Measurements from ENCODE around the gene ZNF419.
"Not testable (repeated sequence)": the region's sequence is repeated elsewhere in the genome, so short reads cannot be mapped to it uniquely, and the experiment has no call there.

The ZNF419 gene

GRCh38 chr19:57487477-57488298 lies at the start of gene ZNF419:
TSS of gene ZNF419 (plus strand) at chr19:57487750. CDS start at chr19:57487951, 201 bp downstream.
- peak; percentile 90 for DNase-seq (ENCODE audit: low spot score)

- no peak for DNase-seq (ENCODE audit: low spot score)
These were observed 49.6 kb upstream of the ZNF419 start for GRCh38 chr19:57437931-57438330.

GRCh38 chr19:57438925-57439324 lies 48.6 kb upstream of the ZNF419 start:
- DNase-seq (ENCODE audit: low spot score), result no peak

- DNase-seq (ENCODE audit: low spot score), result no peak
These were observed 45.4 kb upstream of the ZNF419 start for GRCh38 chr19:57441979-57442752.

GRCh38 chr19:57443121-57443696 lies 44.3 kb upstream of the ZNF419 start:
- peak; percentile 19 for DNase-seq (ENCODE audit: low spot score)

GRCh38 chr19:57452307-57452706 lies 35.2 kb upstream of the ZNF419 start:
- DNase-seq (ENCODE audit: low spot score), result no peak

- peak; percentile 84 for DNase-seq (ENCODE audit: low spot score)
These were observed 21.7 kb upstream of the ZNF419 start for GRCh38 chr19:57465680-57466381.

GRCh38 chr19:57466489-57466888 lies 21.1 kb upstream of the ZNF419 start:
- no peak for DNase-seq (ENCODE audit: low spot score)

- DNase-seq (ENCODE audit: low spot score), result no peak
These were observed 13.9 kb upstream of the ZNF419 start for GRCh38 chr19:57473646-57474045.

- peak; percentile 99 for DNase-seq (ENCODE audit: low spot score)
These were observed 10.2 kb upstream of the ZNF419 start, which contains the start of gene ZNF772 for GRCh38 chr19:57477191-57478008. TSS of gene ZNF772 (minus strand) at chr19:57477566. CDS start at chr19:57477309, 257 bp downstream.

- not testable (repeated sequence) for DNase-seq (ENCODE audit: low spot score)
These were observed 722 bp downstream of the ZNF419 start for GRCh38 chr19:57488299-57488644.

- DNase-seq (ENCODE audit: low spot score), result not testable (repeated sequence)
These were observed 11.8 kb downstream of the ZNF419 start for GRCh38 chr19:57499332-57499679.

GRCh38 chr19:57499680-57500395 lies 12.3 kb downstream of the ZNF419 start, which contains the start of gene ZNF773:
TSS of gene ZNF773 (plus strand) at chr19:57499938. CDS start at chr19:57500081, 143 bp downstream.
- peak; percentile 97 for DNase-seq (ENCODE audit: low spot score)

GRCh38 chr19:57500400-57500799 lies 12.8 kb downstream of the ZNF419 start:
- not testable (repeated sequence) for DNase-seq (ENCODE audit: low spot score)

GRCh38 chr19:57506163-57506562 lies 18.6 kb downstream of the ZNF419 start:
- DNase-seq (ENCODE audit: low spot score), result no peak

GRCh38 chr19:57511484-57511883 lies 23.9 kb downstream of the ZNF419 start:
- DNase-seq (ENCODE audit: low spot score), result no peak

- peak; percentile 7 for DNase-seq (ENCODE audit: low spot score)
These were observed 25.3 kb downstream of the ZNF419 start for GRCh38 chr19:57512845-57513244.

GRCh38 chr19:57515255-57515654 lies 27.7 kb downstream of the ZNF419 start:
- no peak for DNase-seq (ENCODE audit: low spot score)

- DNase-seq (ENCODE audit: low spot score), result not testable (repeated sequence)
These were observed 30.5 kb downstream of the ZNF419 start for GRCh38 chr19:57518021-57518420.

- DNase-seq (ENCODE audit: low spot score), result no peak
These were observed 39.8 kb downstream of the ZNF419 start, which contains the start of gene ZNF549 for GRCh38 chr19:57527136-57527881. TSS of gene ZNF549 (plus strand) at chr19:57527356. CDS start at chr19:57527574, 218 bp downstream.

Data from NAMALWA (cell line).